ENCODE measurements around the gene PUS10. TPM values are rescaled to one million over a fixed set of nuclear protein-coding genes. Genes with fewer than 3 reads are reported as not detected.
A peak's percentile ranks its signal among the peaks of the same experiment; 100 is the strongest.
"Not testable (repeated sequence)": the region's sequence is repeated elsewhere in the genome, so short reads cannot be mapped to it uniquely, and the experiment has no call there.

PUS10 gene
- total and polyA plus RNA-seq, 2 donors: 6.2 to 10.4 TPM

GRCh38 chr2:60938301-60938700 lies 79.8 kb downstream of the PUS10 start:
- Histone ChIP-seq H3K4me3 (ENCODE audit: low read length in 2 of 2) (no peak overlapping the region), H3K27me3 (ENCODE audit: control insufficient read depth in 2 of 2, insufficient read depth in 1 of 2, low read length in 1 of 2) (no peaks in the 10 kb centered on the region), H3K9me3 (ENCODE audit: control insufficient read depth in 2 of 2, insufficient read depth in 1 of 2, low read length in 1 of 2) (no peaks in the 10 kb centered on the region), H3K4me1 (ENCODE audit: control insufficient read depth in 2 of 2, insufficient read depth in 2 of 2, low read length in 2 of 2) (no peaks in the 10 kb centered on the region), H3K36me3 (ENCODE audit: control insufficient read depth in 2 of 2, insufficient read depth in 2 of 2, low read length in 1 of 2) (peaks cover 11 to 13% of the 10 kb centered on the region in 2 donors), H3K27ac (ENCODE audit: low read depth in 1 of 2, low read length in 1 of 2) (no peak overlapping the region)
- no peak for DNase-seq (ENCODE audit: low read depth in 6 of 9, low spot score in 9 of 9)
- WGBS: 99% methylated on average over 7 of the region's 7 CpGs

GRCh38 chr2:60936757-60937156 lies 81.3 kb downstream of the PUS10 start:
- no peaks in the 10 kb centered on the region for H3K9me3 ChIP-seq (ENCODE audit: control insufficient read depth in 2 of 2, insufficient read depth in 1 of 2, low read length in 1 of 2)
- no peak overlapping the region for H3K27ac ChIP-seq (ENCODE audit: low read depth in 1 of 2, low read length in 1 of 2)
- H3K4me3 ChIP-seq (ENCODE audit: low read length in 2 of 2): no peak overlapping the region
- H3K4me1 ChIP-seq (ENCODE audit: control insufficient read depth in 2 of 2, insufficient read depth in 2 of 2, low read length in 2 of 2): no peaks in the 10 kb centered on the region
- no peak for DNase-seq (ENCODE audit: low read depth in 6 of 9, low spot score in 9 of 9)
- WGBS: 97% methylated on average over 5 of the region's 5 CpGs
- peaks cover 11 to 13% of the 10 kb centered on the region in 2 donors for H3K36me3 ChIP-seq (ENCODE audit: control insufficient read depth in 2 of 2, insufficient read depth in 2 of 2, low read length in 1 of 2)
- H3K27me3 ChIP-seq (ENCODE audit: control insufficient read depth in 2 of 2, insufficient read depth in 1 of 2, low read length in 1 of 2): no peaks in the 10 kb centered on the region

GRCh38 chr2:60934165-60934722 lies 83.8 kb downstream of the PUS10 start:
- Histone ChIP-seq H3K27me3 (ENCODE audit: control insufficient read depth in 2 of 2, insufficient read depth in 1 of 2, low read length in 1 of 2) (no peaks in the 10 kb centered on the region), H3K36me3 (ENCODE audit: control insufficient read depth in 2 of 2, insufficient read depth in 2 of 2, low read length in 1 of 2) (peaks cover 11 to 13% of the 10 kb centered on the region in 2 donors), H3K27ac (ENCODE audit: low read depth in 1 of 2, low read length in 1 of 2) (no peak overlapping the region), H3K9me3 (ENCODE audit: control insufficient read depth in 2 of 2, insufficient read depth in 1 of 2, low read length in 1 of 2) (no peaks in the 10 kb centered on the region), H3K4me3 (ENCODE audit: low read length in 2 of 2) (no peak overlapping the region), H3K4me1 (ENCODE audit: control insufficient read depth in 2 of 2, insufficient read depth in 2 of 2, low read length in 2 of 2) (no peaks in the 10 kb centered on the region)
- whole genome bisulfite sequencing: 90% methylated on average over 2 of the region's 2 CpGs
- no peak for DNase-seq (ENCODE audit: low read depth in 6 of 9, low spot score in 9 of 9)

- H3K4me1 ChIP-seq (ENCODE audit: control insufficient read depth in 2 of 2, insufficient read depth in 2 of 2, low read length in 2 of 2): no peaks in the 10 kb centered on the region
- H3K27me3 ChIP-seq (ENCODE audit: control insufficient read depth in 2 of 2, insufficient read depth in 1 of 2, low read length in 1 of 2): no peaks in the 10 kb centered on the region
- H3K27ac ChIP-seq (ENCODE audit: low read depth in 1 of 2, low read length in 1 of 2): no peak overlapping the region
- no peak overlapping the region for H3K4me3 ChIP-seq (ENCODE audit: low read length in 2 of 2)
- WGBS: 97% methylated on average over 3 of the region's 3 CpGs
- DNase-seq (ENCODE audit: low read depth in 6 of 9, low spot score in 9 of 9): no peak
- no peaks in the 10 kb centered on the region for H3K9me3 ChIP-seq (ENCODE audit: control insufficient read depth in 2 of 2, insufficient read depth in 1 of 2, low read length in 1 of 2)
- H3K36me3 ChIP-seq (ENCODE audit: control insufficient read depth in 2 of 2, insufficient read depth in 2 of 2, low read length in 1 of 2): peaks cover 11 to 13% of the 10 kb centered on the region in 2 donors
Observed at GRCh38 chr2:60932954-60933353, 85.1 kb downstream of the PUS10 start.

GRCh38 chr2:60932061-60932460 lies 86.0 kb downstream of the PUS10 start:
- not testable (repeated sequence) for DNase-seq (ENCODE audit: low read depth in 6 of 9, low spot score in 9 of 9); H3K9me3 ChIP-seq (ENCODE audit: control insufficient read depth in 2 of 2, insufficient read depth in 1 of 2, low read length in 1 of 2); H3K4me1 ChIP-seq (ENCODE audit: control insufficient read depth in 2 of 2, insufficient read depth in 2 of 2, low read length in 2 of 2); H3K4me3 ChIP-seq (ENCODE audit: low read length in 2 of 2); H3K27me3 ChIP-seq (ENCODE audit: control insufficient read depth in 2 of 2, insufficient read depth in 1 of 2, low read length in 1 of 2); H3K27ac ChIP-seq (ENCODE audit: low read depth in 1 of 2, low read length in 1 of 2)
- 98% methylated on average over 5 of the region's 5 CpGs for WGBS
- peaks cover 8 to 18% of the 10 kb centered on the region in 2 donors for H3K36me3 ChIP-seq (ENCODE audit: control insufficient read depth in 2 of 2, insufficient read depth in 2 of 2, low read length in 1 of 2)

- H3K36me3 ChIP-seq (ENCODE audit: control insufficient read depth in 2 of 2, insufficient read depth in 2 of 2, low read length in 1 of 2): peaks cover 14 to 28% of the 10 kb centered on the region in 2 donors
- H3K9me3 ChIP-seq (ENCODE audit: control insufficient read depth in 2 of 2, insufficient read depth in 1 of 2, low read length in 1 of 2): no peaks in the 10 kb centered on the region
- no peaks in the 10 kb centered on the region for H3K27me3 ChIP-seq (ENCODE audit: control insufficient read depth in 2 of 2, insufficient read depth in 1 of 2, low read length in 1 of 2)
- 74% methylated on average over 3 of the region's 3 CpGs for WGBS
- DNase-seq (ENCODE audit: low read depth in 6 of 9, low spot score in 9 of 9): peak in 1 of 9 donors; percentile 9
- H3K27ac ChIP-seq (ENCODE audit: low read depth in 1 of 2, low read length in 1 of 2): no peak overlapping the region
- no peak overlapping the region for H3K4me3 ChIP-seq (ENCODE audit: low read length in 2 of 2)
- no peaks in the 10 kb centered on the region for H3K4me1 ChIP-seq (ENCODE audit: control insufficient read depth in 2 of 2, insufficient read depth in 2 of 2, low read length in 2 of 2)
Observed at GRCh38 chr2:60926741-60927552, 91.1 kb downstream of the PUS10 start.

GRCh38 chr2:60925994-60926740 lies 91.9 kb downstream of the PUS10 start:
- 82% methylated on average over 7 of the region's 7 CpGs for WGBS
- H3K4me1 ChIP-seq (ENCODE audit: control insufficient read depth in 2 of 2, insufficient read depth in 2 of 2, low read length in 2 of 2): no peaks in the 10 kb centered on the region
- no peaks in the 10 kb centered on the region for H3K9me3 ChIP-seq (ENCODE audit: control insufficient read depth in 2 of 2, insufficient read depth in 1 of 2, low read length in 1 of 2)
- DNase-seq (ENCODE audit: low read depth in 6 of 9, low spot score in 9 of 9): no peak
- H3K4me3 ChIP-seq (ENCODE audit: low read length in 2 of 2): no peak overlapping the region
- peaks cover 18 to 32% of the 10 kb centered on the region in 2 donors for H3K36me3 ChIP-seq (ENCODE audit: control insufficient read depth in 2 of 2, insufficient read depth in 2 of 2, low read length in 1 of 2)
- H3K27ac ChIP-seq (ENCODE audit: low read depth in 1 of 2, low read length in 1 of 2): no peak overlapping the region
- H3K27me3 ChIP-seq (ENCODE audit: control insufficient read depth in 2 of 2, insufficient read depth in 1 of 2, low read length in 1 of 2): no peaks in the 10 kb centered on the region

GRCh38 chr2:60907329-60907728 lies 110.7 kb downstream of the PUS10 start:
- no peak overlapping the region for H3K27ac ChIP-seq (ENCODE audit: low read depth in 1 of 2, low read length in 1 of 2)
- H3K4me3 ChIP-seq (ENCODE audit: low read length in 2 of 2): no peak overlapping the region
- no peak for DNase-seq (ENCODE audit: low read depth in 6 of 9, low spot score in 9 of 9)
- no peaks in the 10 kb centered on the region for H3K4me1 ChIP-seq (ENCODE audit: control insufficient read depth in 2 of 2, insufficient read depth in 2 of 2, low read length in 2 of 2)
- no peaks in the 10 kb centered on the region for H3K27me3 ChIP-seq (ENCODE audit: control insufficient read depth in 2 of 2, insufficient read depth in 1 of 2, low read length in 1 of 2)
- H3K9me3 ChIP-seq (ENCODE audit: control insufficient read depth in 2 of 2, insufficient read depth in 1 of 2, low read length in 1 of 2): no peaks in the 10 kb centered on the region
- 98% methylated on average over 8 of the region's 8 CpGs for WGBS
- peaks cover 7 to 28% of the 10 kb centered on the region in 2 donors for H3K36me3 ChIP-seq (ENCODE audit: control insufficient read depth in 2 of 2, insufficient read depth in 2 of 2, low read length in 1 of 2)

- peaks cover 7 to 33% of the 10 kb centered on the region in 2 donors for H3K36me3 ChIP-seq (ENCODE audit: control insufficient read depth in 2 of 2, insufficient read depth in 2 of 2, low read length in 1 of 2)
- peak in 1 of 9 donors; percentile 10 for DNase-seq (ENCODE audit: low read depth in 6 of 9, low spot score in 9 of 9)
Observed at GRCh38 chr2:60906395-60906794, 111.7 kb downstream of the PUS10 start.

More at GRCh38 chr2:60906395-60906794, 111.7 kb downstream of the PUS10 start:
- WGBS: 91% methylated on average over 2 of the region's 2 CpGs
- Histone ChIP-seq H3K27ac (ENCODE audit: low read depth in 1 of 2, low read length in 1 of 2) (no peak overlapping the region), H3K9me3 (ENCODE audit: control insufficient read depth in 2 of 2, insufficient read depth in 1 of 2, low read length in 1 of 2) (no peaks in the 10 kb centered on the region), H3K4me3 (ENCODE audit: low read length in 2 of 2) (no peak overlapping the region), H3K27me3 (ENCODE audit: control insufficient read depth in 2 of 2, insufficient read depth in 1 of 2, low read length in 1 of 2) (no peaks in the 10 kb centered on the region), H3K4me1 (ENCODE audit: control insufficient read depth in 2 of 2, insufficient read depth in 2 of 2, low read length in 2 of 2) (no peaks in the 10 kb centered on the region)

Data from thymus (tissue), 11 donors.